Neural cell (in vitro differentiated cells): Measurements from ENCODE around the gene IL10RA. TPM values are rescaled to one million over a fixed set of nuclear protein-coding genes. Genes with fewer than 3 reads are reported as not detected.

ENCODE experiments used
- H2AFZ ChIP-seq: fragments of 200-600, 300-800 bp; sonication (generic), shearing (Covaris generic); 2 replicates; pipeline ENCODE4 v1.6.0; 2014; ENCODE audit warnings: low read depth, mild to moderate bottlenecking, antibody characterized with exemption, low read length, moderate library complexity
- H3F3A ChIP-seq: fragments of 200-600 bp; shearing (Covaris generic); 2 replicates; pipeline ENCODE4 v1.6.1; 2016; ENCODE audit warnings: mild to moderate bottlenecking, moderate library complexity, mixed read lengths, antibody characterized with exemption, low read length; ENCODE audit not compliant: insufficient read depth, poor library complexity, severe bottlenecking
- H3K27ac ChIP-seq: fragments of 200-600, 300-800 bp; sonication (generic), shearing (Covaris generic); 2 replicates; pipeline ENCODE4 v1.5.1; 2014; ENCODE audit warnings: mild to moderate bottlenecking, low read length, moderate library complexity
- H3K27me3 ChIP-seq: fragments of 300-800, 200-600 bp; sonication (generic), shearing (Covaris generic); 2 replicates; pipeline ENCODE4 v1.6.0; 2014; ENCODE audit warnings: mild to moderate bottlenecking, low read depth, low read length, moderate library complexity; ENCODE audit not compliant: insufficient read depth
- H3K36me3 ChIP-seq: fragments of 300-800, 200-600 bp; sonication (generic), shearing (Covaris generic); 2 replicates; pipeline ENCODE4 v1.5.1; 2014; ENCODE audit warnings: mild to moderate bottlenecking, antibody characterized with exemption, low read length, moderate library complexity; ENCODE audit not compliant: insufficient read depth
- H3K4me2 ChIP-seq: fragments of 300-800, 200-600 bp; sonication (generic), shearing (Covaris generic); 2 replicates; pipeline ENCODE4 v1.6.0; 2014; ENCODE audit warnings: mild to moderate bottlenecking, low read length
- H3K4me3 ChIP-seq: fragments of 300-800, 200-600 bp; sonication (generic), shearing (Covaris generic); 2 replicates; pipeline ENCODE4 v1.5.1; 2014; ENCODE audit warnings: mild to moderate bottlenecking, low read length, moderate library complexity
- H3K79me2 ChIP-seq: fragments of 200-600 bp; shearing (Covaris generic); replicated peaks from 2 replicates; pipeline ENCODE4 v1.6.0; 2014; ENCODE audit warnings: mild to moderate bottlenecking, low read length, moderate library complexity; ENCODE audit not compliant: insufficient read depth
- H3K9ac ChIP-seq: fragments of 300-800, 200-600 bp; sonication (generic), shearing (Covaris generic); 2 replicates; pipeline ENCODE4 v1.6.1; 2016; ENCODE audit warnings: mild to moderate bottlenecking, low read length, mixed read lengths
- H3K9me2 ChIP-seq: fragments of 200-600 bp; shearing (Covaris generic); 2 replicates; pipeline ENCODE4 v1.6.1; 2016; ENCODE audit warnings: mild to moderate bottlenecking, low read length, mixed read lengths; ENCODE audit not compliant: insufficient read depth
- H3K9me3 ChIP-seq: fragments of 200-600, 300-800 bp; sonication (generic), shearing (Covaris generic); 2 replicates; pipeline ENCODE4 v1.6.1; 2016; ENCODE audit warnings: mild to moderate bottlenecking, mixed run types, low read length, moderate library complexity, mixed read lengths
- H4K20me1 ChIP-seq: fragments of 200-600 bp; shearing (Covaris generic); 2 replicates; pipeline ENCODE4 v1.6.1; 2016; ENCODE audit warnings: mild to moderate bottlenecking, mixed run types; ENCODE audit not compliant: insufficient read depth
- EP300 ChIP-seq: fragments of 450-650 bp; conservative IDR thresholded peaks from 2 replicates; pipeline ENCODE4 v1.6.1; 2014; ENCODE audit warnings: antibody characterized with exemption, mild to moderate bottlenecking, moderate library complexity; ENCODE audit not compliant: poor library complexity, severe bottlenecking
- EZH2 ChIP-seq: fragments of 200-600, 300-800 bp; shearing (Covaris generic), sonication (generic); IDR thresholded peaks from 2 replicates; pipeline ENCODE4 v1.6.1; 2014; ENCODE audit warnings: antibody characterized with exemption, low read length, borderline replicate concordance, mild to moderate bottlenecking; ENCODE audit not compliant: insufficient read depth, poor library complexity, severe bottlenecking
- MXI1 ChIP-seq: fragments of 450-650 bp; conservative IDR thresholded peaks from 2 replicates; pipeline ENCODE4 v1.6.1; 2014; ENCODE audit warnings: antibody characterized with exemption, mild to moderate bottlenecking; ENCODE audit not compliant: poor library complexity, severe bottlenecking
- POLR2AphosphoS5 ChIP-seq: IDR thresholded peaks from 2 replicates; pipeline ENCODE4 v1.6.1; 2012
- RAD21 ChIP-seq: fragments of 450-650 bp; conservative IDR thresholded peaks from 2 replicates; pipeline ENCODE4 v1.6.1; 2014; ENCODE audit warnings: antibody characterized with exemption, mild to moderate bottlenecking, moderate library complexity
- REST ChIP-seq: IDR thresholded peaks from 2 replicates; pipeline ENCODE4 v1.6.1; 2012; ENCODE audit warnings: borderline replicate concordance
- SMC3 ChIP-seq: fragments of 450-650 bp; conservative IDR thresholded peaks from 2 replicates; pipeline ENCODE4 v1.6.1; 2014; ENCODE audit warnings: antibody characterized with exemption, mild to moderate bottlenecking, moderate library complexity; ENCODE audit not compliant: poor library complexity
- TAF1 ChIP-seq: IDR thresholded peaks from 2 replicates; pipeline ENCODE4 v1.6.1; 2012; ENCODE audit warnings: low read depth
- polyA plus RNA-seq: library from polyadenylated mRNA; depleted of rRNA; stranded (reverse); fragments of >200 nt; gene quantifications from 2 replicates; pipeline ENCODE4 v1.2.3, GENCODE V29; 2014
- TF ChIP-seq, protein P1 (sequence below): fragments of 450-650 bp; IDR thresholded peaks from 2 replicates; pipeline ENCODE4 v1.5.1; 2014; ENCODE audit warnings: antibody characterized with exemption, mild to moderate bottlenecking, moderate library complexity; ENCODE audit not compliant: poor library complexity, severe bottlenecking

IL10RA gene
- polyA plus RNA-seq, 1 donor from 2014 or later = 1.1 TPM

DNA sequence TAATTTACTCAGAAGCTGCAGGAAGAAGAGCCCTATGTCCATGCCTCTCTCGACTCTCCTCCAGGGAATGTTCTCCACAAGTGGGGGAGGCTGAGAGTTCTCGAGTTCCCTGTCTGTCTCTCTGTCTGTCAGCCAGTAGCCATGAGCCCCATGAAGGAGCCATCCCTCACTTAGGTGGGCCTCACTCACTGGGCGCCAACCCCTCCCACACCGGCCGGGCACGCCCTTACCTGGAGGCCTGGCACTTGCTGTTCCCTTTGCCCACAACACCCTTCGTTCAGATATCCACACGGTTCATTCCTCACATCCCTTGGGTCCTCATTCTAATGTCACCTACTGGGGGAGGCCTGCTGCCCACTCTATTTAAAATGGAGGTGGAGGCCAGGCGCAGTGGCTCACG is 14.2 kb upstream of the IL10RA start:
- Histone ChIP-seq H3K9ac (no peak overlapping the region), H3F3A (no peaks in the 10 kb centered on the region), H2AFZ (no peak overlapping the region), H3K9me2 (no peaks in the 10 kb centered on the region), H3K9me3 (no peaks in the 10 kb centered on the region), H4K20me1 (no peaks in the 10 kb centered on the region), H3K27ac (no peak overlapping the region), H3K4me3 (no peak overlapping the region), H3K27me3 (no peaks in the 10 kb centered on the region), H3K4me2 (no peak overlapping the region), H3K79me2 (no peaks in the 10 kb centered on the region), H3K36me3 (no peaks in the 10 kb centered on the region)
- TF ChIP-seq MXI1 (no peak), TAF1 (no peak), RAD21 (no peak), POLR2AphosphoS5 (no peak), REST (no peak), EZH2 (no peak), SMC3 (no peak), EP300 (no peak)
- TF ChIP-seq, protein P1, sequence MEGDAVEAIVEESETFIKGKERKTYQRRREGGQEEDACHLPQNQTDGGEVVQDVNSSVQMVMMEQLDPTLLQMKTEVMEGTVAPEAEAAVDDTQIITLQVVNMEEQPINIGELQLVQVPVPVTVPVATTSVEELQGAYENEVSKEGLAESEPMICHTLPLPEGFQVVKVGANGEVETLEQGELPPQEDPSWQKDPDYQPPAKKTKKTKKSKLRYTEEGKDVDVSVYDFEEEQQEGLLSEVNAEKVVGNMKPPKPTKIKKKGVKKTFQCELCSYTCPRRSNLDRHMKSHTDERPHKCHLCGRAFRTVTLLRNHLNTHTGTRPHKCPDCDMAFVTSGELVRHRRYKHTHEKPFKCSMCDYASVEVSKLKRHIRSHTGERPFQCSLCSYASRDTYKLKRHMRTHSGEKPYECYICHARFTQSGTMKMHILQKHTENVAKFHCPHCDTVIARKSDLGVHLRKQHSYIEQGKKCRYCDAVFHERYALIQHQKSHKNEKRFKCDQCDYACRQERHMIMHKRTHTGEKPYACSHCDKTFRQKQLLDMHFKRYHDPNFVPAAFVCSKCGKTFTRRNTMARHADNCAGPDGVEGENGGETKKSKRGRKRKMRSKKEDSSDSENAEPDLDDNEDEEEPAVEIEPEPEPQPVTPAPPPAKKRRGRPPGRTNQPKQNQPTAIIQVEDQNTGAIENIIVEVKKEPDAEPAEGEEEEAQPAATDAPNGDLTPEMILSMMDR = no peak

DNA sequence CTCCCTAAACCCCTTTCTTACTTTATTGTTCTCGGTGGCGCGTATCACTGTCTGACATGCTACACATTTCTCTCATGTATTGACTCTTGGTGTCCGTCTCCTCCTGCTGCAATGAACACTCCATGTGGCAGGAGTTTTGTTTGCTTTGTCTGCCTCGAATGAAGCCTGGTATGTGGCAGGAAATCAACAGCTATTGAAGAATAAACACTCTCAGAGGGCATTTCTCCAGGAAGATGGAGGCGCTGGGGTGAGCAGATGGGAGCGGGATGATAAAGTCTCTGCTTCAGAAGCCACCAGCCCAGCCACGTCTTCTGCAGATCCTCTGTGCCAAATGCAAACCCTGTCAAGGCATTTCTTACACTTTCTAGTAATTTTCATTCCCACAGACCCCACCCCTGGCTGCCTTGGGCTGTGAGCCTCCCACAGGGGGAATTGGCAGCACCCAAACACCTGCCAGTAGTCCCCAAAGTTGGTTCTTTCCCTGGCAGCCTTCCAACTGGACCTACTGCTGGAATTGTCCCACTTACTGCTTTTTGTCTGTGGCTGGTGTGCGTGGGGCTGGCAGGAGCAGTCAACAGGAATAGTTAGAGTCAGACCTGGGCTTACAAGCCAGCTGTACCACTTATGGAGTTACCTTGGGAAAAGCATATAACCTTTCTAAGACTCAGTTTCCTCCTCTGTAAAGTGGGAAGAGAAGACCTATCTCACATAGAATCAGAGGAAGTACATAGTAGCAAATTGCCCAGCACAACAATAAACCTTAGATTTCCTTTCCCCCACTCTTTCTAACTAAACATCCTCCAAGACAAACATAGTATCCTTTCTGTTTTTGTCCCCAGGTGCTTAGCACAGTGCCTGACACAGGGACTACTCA is 13.3 kb upstream of the IL10RA start:
- H3K27me3 ChIP-seq = no peaks in the 10 kb centered on the region
- H3K4me2 ChIP-seq = no peak overlapping the region

More for the DNA sequence above, 13.3 kb upstream of the IL10RA start:
- no peaks in the 10 kb centered on the region for H3K9me3 ChIP-seq
- H3K9ac ChIP-seq = no peak overlapping the region
- no peaks in the 10 kb centered on the region for H3K9me2 ChIP-seq
- H4K20me1 ChIP-seq = no peaks in the 10 kb centered on the region
- no peaks in the 10 kb centered on the region for H3K79me2 ChIP-seq
- no peak for TF ChIP-seq REST
- peak; percentile 55 for TF ChIP-seq EP300
- TF ChIP-seq POLR2AphosphoS5 = peak; percentile 49
- H3K4me3 ChIP-seq = no peak overlapping the region
- no peaks in the 10 kb centered on the region for H3K36me3 ChIP-seq
- no peak overlapping the region for H2AFZ ChIP-seq
- no peaks in the 10 kb centered on the region for H3F3A ChIP-seq
- H3K27ac ChIP-seq = no peak overlapping the region
